HCT116 (cell line): Measurements from ENCODE around the gene GPS1. TPM values are rescaled to one million over a fixed set of nuclear protein-coding genes. Genes with fewer than 3 reads are reported as not detected.

Experiments used
- ATAC-seq: fragments of 200-7000 bp; cut with Tn5 transposase; 2 replicates; pipeline ENCODE4 v1.9.1; 2020; ENCODE audit warnings: mild to moderate bottlenecking, moderate library complexity
- BruUV-seq: library from RNA; stranded (reverse); fragments of 400-500 nt; replicated peaks from 2 replicates; lab custom pipeline; 2021; lab: Mats Ljungman, UMichigan
- CTCF ChIA-PET: fragments of 300-600 bp; sonication (Branson Sonifier 250); formaldehyde crosslinking; loops from one replicate; lab custom pipeline; 2021; ENCODE audit warnings: antibody characterized with exemption; lab: Charles Lee
- POLR2A ChIA-PET: fragments of 300-600, 350-600 bp; sonication (Branson Sonifier 250); formaldehyde crosslinking; loops from one replicate; lab custom pipeline; 2021; ENCODE audit warnings: antibody characterized with exemption; lab: Charles Lee
- RAD21 ChIA-PET, 2 experiments: fragments of 300-600 bp; sonication (Branson Sonifier 250); formaldehyde crosslinking; loops; one replicate each; lab custom pipeline; 2023; ENCODE audit warnings: low total read pairs in 2 of 2; ENCODE audit not compliant: uncharacterized antibody in 2 of 2, unreplicated experiment in 2 of 2, low non-redundant PET in 1 of 2; lab: Charles Lee
- DNase-seq: peaks from one replicate; pipeline ENCODE4 v3.0.0-alpha.2; 2010; ENCODE audit warnings: low read depth, low spot score
- H2AFZ ChIP-seq: fragments of 200-600 bp; shearing (Covaris generic), sonication (generic); 2 replicates; pipeline ENCODE4 v1.6.1; 2017; ENCODE audit warnings: low read depth, mixed run types, mixed read lengths, antibody characterized with exemption, low read length; ENCODE audit not compliant: poor library complexity, severe bottlenecking
- H3K27ac ChIP-seq: 2 replicates; pipeline ENCODE4 v1.5.1; 2012; ENCODE audit warnings: low read depth, low read length
- H3K27me3 ChIP-seq: fragments of 200-600 bp; sonication (generic); 2 replicates; pipeline ENCODE4 v1.6.1; 2016; ENCODE audit warnings: mixed run types, low read length, mixed read lengths; ENCODE audit not compliant: insufficient read depth
- H3K36me3 ChIP-seq, 2 experiments: fragments of 200-500 bp in 1 of 2; fragments of 200-600 bp in 1 of 2; sonication (Bioruptor generic) in 1 of 2; sonication (generic) in 1 of 2; 2 replicates each; pipeline versions ENCODE4 v1.5.1 to v1.6.1; 2014 to 2016; ENCODE audit warnings: low read length in 2 of 2, inconsistent platforms in 1 of 2, mixed read lengths in 1 of 2, mixed run types in 1 of 2; ENCODE audit not compliant: insufficient read depth in 2 of 2, control insufficient read depth in 1 of 2
- H3K4me1 ChIP-seq, 2 experiments: fragments of 200-600 bp in 1 of 2; sonication (generic) in 1 of 2; 2 replicates each; pipeline versions ENCODE4 v1.5.1 to v1.6.1; 2012 to 2017; ENCODE audit warnings: low read length in 2 of 2, inconsistent platforms in 1 of 2, mild to moderate bottlenecking in 1 of 2, mixed read lengths in 1 of 2, mixed run types in 1 of 2, moderate library complexity in 1 of 2; ENCODE audit not compliant: insufficient read depth in 2 of 2, control insufficient read depth in 1 of 2
- H3K4me2 ChIP-seq: fragments of 200-600 bp; sonication (generic); 2 replicates; pipeline ENCODE4 v1.6.1; 2017; ENCODE audit warnings: mixed run types, low read length, mixed read lengths
- H3K4me3 ChIP-seq, 2 experiments: fragments of 200-600 bp in 1 of 2; sonication (generic) in 1 of 2; replicated peaks in 1 of 2; 2 replicates each; pipeline ENCODE4 v1.5.1; 2011 to 2016; ENCODE audit warnings: low read length in 2 of 2, control low read depth in 1 of 2, low read depth in 1 of 2, mild to moderate bottlenecking in 1 of 2, mixed read lengths in 1 of 2, mixed run types in 1 of 2
- H3K79me2 ChIP-seq: fragments of 200-600 bp; sonication (generic); 2 replicates; pipeline ENCODE4 v1.6.1; 2017; ENCODE audit warnings: mild to moderate bottlenecking, mixed run types, low read length, moderate library complexity, mixed read lengths; ENCODE audit not compliant: insufficient read depth
- H3K9ac ChIP-seq: fragments of 200-600 bp; sonication (generic); 2 replicates; pipeline ENCODE4 v1.6.1; 2016; ENCODE audit warnings: low read length, mixed read lengths
- H3K9me2 ChIP-seq: fragments of 200-600 bp; sonication (generic), shearing (Covaris generic); 2 replicates; pipeline ENCODE4 v1.6.1; 2017; ENCODE audit warnings: mixed run types, mild to moderate bottlenecking, moderate library complexity; ENCODE audit not compliant: insufficient read depth
- H3K9me3 ChIP-seq, 2 experiments: fragments of 200-500 bp in 1 of 2; fragments of 200-600 bp in 1 of 2; sonication (Bioruptor generic) in 1 of 2; sonication (generic) in 1 of 2; 2 replicates each; pipeline ENCODE4 v1.6.1; 2014 to 2017; ENCODE audit warnings: low read length in 2 of 2, mixed read lengths in 2 of 2, inconsistent platforms in 1 of 2, low read depth in 1 of 2, mild to moderate bottlenecking in 1 of 2, mixed run types in 1 of 2, moderate library complexity in 1 of 2; ENCODE audit not compliant: control insufficient read depth in 1 of 2, insufficient read depth in 1 of 2
- H4K20me1 ChIP-seq: fragments of 200-600 bp; sonication (generic), shearing (Covaris generic); 2 replicates; pipeline ENCODE4 v1.6.1; 2017; ENCODE audit warnings: mixed run types, mild to moderate bottlenecking, moderate library complexity; ENCODE audit not compliant: insufficient read depth
- CBX3 ChIP-seq: IDR thresholded peaks from 2 replicates; pipeline ENCODE4 v1.6.1; 2012; ENCODE audit warnings: low read depth
- CEBPB ChIP-seq: IDR thresholded peaks from 2 replicates; pipeline ENCODE4 v1.6.1; 2012; ENCODE audit warnings: low read depth
- EGR1 ChIP-seq: IDR thresholded peaks from 2 replicates; pipeline ENCODE4 v1.6.1; 2012; ENCODE audit warnings: low read depth
- ELF1 ChIP-seq: IDR thresholded peaks from 2 replicates; pipeline ENCODE4 v1.6.1; 2012; ENCODE audit warnings: low read depth, borderline replicate concordance
- EZH2 ChIP-seq: fragments of 200-600 bp; sonication (generic); IDR thresholded peaks from 2 replicates; pipeline ENCODE4 v1.6.1; 2017; ENCODE audit warnings: antibody characterized with exemption, mixed run types
- FOSL1 ChIP-seq: IDR thresholded peaks from 2 replicates; pipeline ENCODE4 v1.6.1; 2012; ENCODE audit warnings: low read depth
- JUND ChIP-seq: IDR thresholded peaks from 2 replicates; pipeline ENCODE4 v1.6.1; 2012
- POLR2A ChIP-seq: IDR thresholded peaks from 2 replicates; pipeline ENCODE4 v1.7.0; 2011; ENCODE audit warnings: borderline replicate concordance; ENCODE audit not compliant: insufficient read depth, insufficient read length; ENCODE audit errors: extremely low read depth
- SRF ChIP-seq: IDR thresholded peaks from 2 replicates; pipeline ENCODE4 v1.6.1; 2012; ENCODE audit warnings: low read depth
- YY1 ChIP-seq: IDR thresholded peaks from 2 replicates; pipeline ENCODE4 v1.6.1; 2011; ENCODE audit warnings: low read length, low read depth, moderate library complexity, mild to moderate bottlenecking; ENCODE audit not compliant: insufficient replicate concordance; ENCODE audit errors: extremely low read depth
- ZNF274 ChIP-seq: fragments of 200-500 bp; sonication (Bioruptor generic); IDR thresholded peaks from 2 replicates; pipeline ENCODE4 v1.6.1; 2014; ENCODE audit warnings: mild to moderate bottlenecking, low read depth, low read length, inconsistent platforms
- intact Hi-C: fragments of 100-400 bp; cut with micrococcal nuclease; formaldehyde crosslinking; loops from 2 replicates; pipeline ENCODE4 v1.10.0; 2022
- total RNA-seq: library from RNA; stranded (reverse); gene quantifications from one replicate; pipeline ENCODE4 v1.2.1, GENCODE V29; 2021; ENCODE audit not compliant: unreplicated experiment
- TF ChIP-seq, protein P1 (sequence below), 3 experiments: fragments of 200-600 bp in 1 of 3; sonication (generic) in 1 of 3; IDR thresholded peaks in 2 of 3; conservative IDR thresholded peaks in 1 of 3; 2 replicates each; pipeline ENCODE4 v1.5.1; 2012 to 2017; ENCODE audit warnings: low read depth in 2 of 3, low read length in 2 of 3, antibody characterized with exemption in 1 of 3, borderline replicate concordance in 1 of 3, control low read depth in 1 of 3, mild to moderate bottlenecking in 1 of 3, mixed read lengths in 1 of 3, mixed run types in 1 of 3, moderate library complexity in 1 of 3; ENCODE audit not compliant: insufficient read depth in 1 of 3
- TF ChIP-seq, protein P2 (sequence below): IDR thresholded peaks from 2 replicates; pipeline ENCODE4 v1.6.1; 2012
- TF ChIP-seq, protein P3 (sequence below): IDR thresholded peaks from 2 replicates; pipeline ENCODE4 v1.6.1; 2012; ENCODE audit warnings: low read depth
- TF ChIP-seq, protein P4 (sequence below): IDR thresholded peaks from 2 replicates; pipeline ENCODE4 v1.6.1; 2011; ENCODE audit warnings: mild to moderate bottlenecking, low read length, moderate library complexity; ENCODE audit not compliant: insufficient replicate concordance; ENCODE audit errors: extremely low read depth

Gene GPS1
- total RNA-seq, 1 experiment from 2014 or later = 205 TPM

DNA sequence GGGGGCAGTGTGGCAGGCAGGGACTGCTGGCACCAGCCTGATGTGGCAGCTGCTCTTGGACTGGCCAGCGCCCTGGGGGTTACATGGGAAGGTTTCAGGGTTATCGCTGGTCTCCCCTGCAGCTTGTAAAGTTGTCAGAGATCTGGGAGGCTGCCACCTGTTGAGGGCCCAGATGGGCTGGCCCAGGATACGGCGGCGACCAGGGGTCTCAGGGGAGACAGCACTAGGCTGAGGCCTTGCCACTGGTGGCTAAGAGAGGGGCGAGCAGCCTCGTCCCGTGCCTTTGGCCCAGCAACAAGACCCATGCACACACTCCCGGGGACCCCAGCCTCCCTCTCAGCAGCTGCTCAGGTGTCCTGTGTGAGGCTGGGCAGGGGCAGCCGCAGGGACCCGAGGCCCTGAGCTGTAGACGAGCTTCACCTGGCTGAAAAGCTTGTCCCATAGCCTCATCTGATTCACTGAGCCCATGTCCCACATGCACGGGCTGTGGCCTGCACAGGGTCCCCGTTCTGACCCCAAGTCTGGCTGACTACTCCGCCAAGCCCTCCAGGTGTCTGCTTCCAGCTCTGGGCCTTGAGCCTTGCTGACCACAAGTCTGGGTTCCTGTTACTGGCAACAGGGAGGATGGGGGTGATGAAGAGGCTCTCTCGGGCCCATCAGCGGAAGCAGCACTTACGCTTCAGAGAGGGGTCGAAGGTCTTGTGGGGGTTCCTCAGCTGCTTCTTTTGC lies 7.7 kb downstream of the GPS1 start:
- H3K4me3 ChIP-seq = no peak overlapping the region
- POLR2A ChIA-PET = no interaction called here
- BruUV-seq = no TSS peak

More for the DNA sequence above, 7.7 kb downstream of the GPS1 start:
- Histone ChIP-seq H4K20me1 (no peaks in the 10 kb centered on the region; the same call in 1 of the 2 replicates), H3K9ac (no peak overlapping the region), H3K27ac (no peak overlapping the region; the same call in 1 of the 2 replicates), H3K4me2 (no peak overlapping the region), H3K4me1 (peaks cover 8 to 20% of the 10 kb centered on the region in 2 experiments; a peak in 3 of 4 replicates), H3K9me3 (no peaks in the 10 kb centered on the region), H3K36me3 (peaks cover 25 to 90% of the 10 kb centered on the region in 2 experiments), H2AFZ (no peak overlapping the region), H3K79me2 (peaks cover 29% of the 10 kb centered on the region), H3K9me2 (no peaks in the 10 kb centered on the region), H3K27me3 (no peaks in the 10 kb centered on the region)
- DNase-seq = no peak
- no peak; the same call in 1 of the 2 replicates for ATAC-seq
- TF ChIP-seq ELF1 (no peak), FOSL1 (no peak), EGR1 (no peak), ZNF274 (no peak), CBX3 (no peak), CEBPB (no peak), YY1 (no peak), POLR2A (no peak), SRF (no peak), EZH2 (no peak), JUND (no peak)
- TF ChIP-seq, protein P1, sequence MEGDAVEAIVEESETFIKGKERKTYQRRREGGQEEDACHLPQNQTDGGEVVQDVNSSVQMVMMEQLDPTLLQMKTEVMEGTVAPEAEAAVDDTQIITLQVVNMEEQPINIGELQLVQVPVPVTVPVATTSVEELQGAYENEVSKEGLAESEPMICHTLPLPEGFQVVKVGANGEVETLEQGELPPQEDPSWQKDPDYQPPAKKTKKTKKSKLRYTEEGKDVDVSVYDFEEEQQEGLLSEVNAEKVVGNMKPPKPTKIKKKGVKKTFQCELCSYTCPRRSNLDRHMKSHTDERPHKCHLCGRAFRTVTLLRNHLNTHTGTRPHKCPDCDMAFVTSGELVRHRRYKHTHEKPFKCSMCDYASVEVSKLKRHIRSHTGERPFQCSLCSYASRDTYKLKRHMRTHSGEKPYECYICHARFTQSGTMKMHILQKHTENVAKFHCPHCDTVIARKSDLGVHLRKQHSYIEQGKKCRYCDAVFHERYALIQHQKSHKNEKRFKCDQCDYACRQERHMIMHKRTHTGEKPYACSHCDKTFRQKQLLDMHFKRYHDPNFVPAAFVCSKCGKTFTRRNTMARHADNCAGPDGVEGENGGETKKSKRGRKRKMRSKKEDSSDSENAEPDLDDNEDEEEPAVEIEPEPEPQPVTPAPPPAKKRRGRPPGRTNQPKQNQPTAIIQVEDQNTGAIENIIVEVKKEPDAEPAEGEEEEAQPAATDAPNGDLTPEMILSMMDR (IDR thresholded peaks at IDR 0.05 in 2 of 3, conservative IDR thresholded peaks at IDR 0.05 in 1 of 3; ENCODE audit: borderline replicate concordance in 1 of 3, insufficient read depth in 1 of 3, low read depth in 2 of 3, low read length in 2 of 3) = no peak
- TF ChIP-seq, protein P2, sequence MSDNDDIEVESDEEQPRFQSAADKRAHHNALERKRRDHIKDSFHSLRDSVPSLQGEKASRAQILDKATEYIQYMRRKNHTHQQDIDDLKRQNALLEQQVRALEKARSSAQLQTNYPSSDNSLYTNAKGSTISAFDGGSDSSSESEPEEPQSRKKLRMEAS = no peak
- TF ChIP-seq, protein P3, sequence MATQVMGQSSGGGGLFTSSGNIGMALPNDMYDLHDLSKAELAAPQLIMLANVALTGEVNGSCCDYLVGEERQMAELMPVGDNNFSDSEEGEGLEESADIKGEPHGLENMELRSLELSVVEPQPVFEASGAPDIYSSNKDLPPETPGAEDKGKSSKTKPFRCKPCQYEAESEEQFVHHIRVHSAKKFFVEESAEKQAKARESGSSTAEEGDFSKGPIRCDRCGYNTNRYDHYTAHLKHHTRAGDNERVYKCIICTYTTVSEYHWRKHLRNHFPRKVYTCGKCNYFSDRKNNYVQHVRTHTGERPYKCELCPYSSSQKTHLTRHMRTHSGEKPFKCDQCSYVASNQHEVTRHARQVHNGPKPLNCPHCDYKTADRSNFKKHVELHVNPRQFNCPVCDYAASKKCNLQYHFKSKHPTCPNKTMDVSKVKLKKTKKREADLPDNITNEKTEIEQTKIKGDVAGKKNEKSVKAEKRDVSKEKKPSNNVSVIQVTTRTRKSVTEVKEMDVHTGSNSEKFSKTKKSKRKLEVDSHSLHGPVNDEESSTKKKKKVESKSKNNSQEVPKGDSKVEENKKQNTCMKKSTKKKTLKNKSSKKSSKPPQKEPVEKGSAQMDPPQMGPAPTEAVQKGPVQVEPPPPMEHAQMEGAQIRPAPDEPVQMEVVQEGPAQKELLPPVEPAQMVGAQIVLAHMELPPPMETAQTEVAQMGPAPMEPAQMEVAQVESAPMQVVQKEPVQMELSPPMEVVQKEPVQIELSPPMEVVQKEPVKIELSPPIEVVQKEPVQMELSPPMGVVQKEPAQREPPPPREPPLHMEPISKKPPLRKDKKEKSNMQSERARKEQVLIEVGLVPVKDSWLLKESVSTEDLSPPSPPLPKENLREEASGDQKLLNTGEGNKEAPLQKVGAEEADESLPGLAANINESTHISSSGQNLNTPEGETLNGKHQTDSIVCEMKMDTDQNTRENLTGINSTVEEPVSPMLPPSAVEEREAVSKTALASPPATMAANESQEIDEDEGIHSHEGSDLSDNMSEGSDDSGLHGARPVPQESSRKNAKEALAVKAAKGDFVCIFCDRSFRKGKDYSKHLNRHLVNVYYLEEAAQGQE = no peak
- TF ChIP-seq, protein P4, sequence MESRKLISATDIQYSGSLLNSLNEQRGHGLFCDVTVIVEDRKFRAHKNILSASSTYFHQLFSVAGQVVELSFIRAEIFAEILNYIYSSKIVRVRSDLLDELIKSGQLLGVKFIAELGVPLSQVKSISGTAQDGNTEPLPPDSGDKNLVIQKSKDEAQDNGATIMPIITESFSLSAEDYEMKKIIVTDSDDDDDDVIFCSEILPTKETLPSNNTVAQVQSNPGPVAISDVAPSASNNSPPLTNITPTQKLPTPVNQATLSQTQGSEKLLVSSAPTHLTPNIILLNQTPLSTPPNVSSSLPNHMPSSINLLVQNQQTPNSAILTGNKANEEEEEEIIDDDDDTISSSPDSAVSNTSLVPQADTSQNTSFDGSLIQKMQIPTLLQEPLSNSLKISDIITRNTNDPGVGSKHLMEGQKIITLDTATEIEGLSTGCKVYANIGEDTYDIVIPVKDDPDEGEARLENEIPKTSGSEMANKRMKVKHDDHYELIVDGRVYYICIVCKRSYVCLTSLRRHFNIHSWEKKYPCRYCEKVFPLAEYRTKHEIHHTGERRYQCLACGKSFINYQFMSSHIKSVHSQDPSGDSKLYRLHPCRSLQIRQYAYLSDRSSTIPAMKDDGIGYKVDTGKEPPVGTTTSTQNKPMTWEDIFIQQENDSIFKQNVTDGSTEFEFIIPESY = no peak
- ChIA-PET CTCF (no interaction called here), RAD21 (no interaction called here)
- intact Hi-C loops = no loop called here
